ENCODE measurements around the gene CDH13. TPM values are rescaled to one million over a fixed set of nuclear protein-coding genes. Genes with fewer than 3 reads are reported as not detected.

The CDH13 gene
- total RNA-seq, 1 experiment from 2014 or later: 2.1 TPM

DNA sequence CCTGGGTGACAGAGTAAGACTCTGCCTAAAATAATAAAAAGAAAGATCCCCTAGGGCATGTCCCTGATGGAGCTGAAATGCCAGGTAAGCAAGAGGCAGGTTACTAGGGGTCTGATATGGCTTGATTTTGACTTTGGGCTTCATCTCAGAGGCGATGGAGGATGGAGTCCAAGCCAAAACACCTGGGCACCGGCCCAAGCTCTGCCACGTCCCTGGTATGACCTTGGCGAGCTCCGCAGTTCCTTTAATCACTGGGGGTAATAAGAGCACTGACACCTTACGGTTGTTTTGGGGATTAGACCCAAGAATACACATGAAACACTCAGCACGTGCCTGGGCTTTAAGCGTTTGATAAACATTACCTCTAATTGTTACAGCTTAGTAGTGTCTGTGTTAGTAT lies 830.2 kb downstream of the CDH13 start:
- Histone ChIP-seq H3K9me3 (ENCODE audit: low read depth, low read length, poor library complexity, severe bottlenecking) (no peaks in the 10 kb centered on the region), H3K27me3 (replicated peaks; ENCODE audit: insufficient read depth, low read depth, low read length, poor library complexity) (peaks cover 17% of the 10 kb centered on the region), H3K36me3 (ENCODE audit: insufficient read depth, low read length, poor library complexity, severe bottlenecking) (no peaks in the 10 kb centered on the region), H3K27ac (ENCODE audit: low read depth, low read length, poor library complexity, severe bottlenecking) (no peak overlapping the region), H3K4me3 (ENCODE audit: low read depth, low read length, poor library complexity, severe bottlenecking) (no peak overlapping the region), H3K4me1 (ENCODE audit: insufficient read depth, low read length, poor library complexity, severe bottlenecking) (no peaks in the 10 kb centered on the region)
- ChIA-PET CTCF (no interaction called here), POLR2A (ENCODE audit: low non-redundant PET) (no interaction called here)
- no peak for DNase-seq (ENCODE audit: low spot score)
- intact Hi-C loops (cut with micrococcal nuclease; ENCODE audit: unreplicated experiment): no loop called here
- no TSS peak for BruUV-seq (replicated peaks)
- TF ChIP-seq EZH2 (IDR thresholded peaks at IDR 0.05; ENCODE audit: borderline replicate concordance, low read depth, low read length, poor library complexity, severe bottlenecking): no peak
- TF ChIP-seq, protein P1, sequence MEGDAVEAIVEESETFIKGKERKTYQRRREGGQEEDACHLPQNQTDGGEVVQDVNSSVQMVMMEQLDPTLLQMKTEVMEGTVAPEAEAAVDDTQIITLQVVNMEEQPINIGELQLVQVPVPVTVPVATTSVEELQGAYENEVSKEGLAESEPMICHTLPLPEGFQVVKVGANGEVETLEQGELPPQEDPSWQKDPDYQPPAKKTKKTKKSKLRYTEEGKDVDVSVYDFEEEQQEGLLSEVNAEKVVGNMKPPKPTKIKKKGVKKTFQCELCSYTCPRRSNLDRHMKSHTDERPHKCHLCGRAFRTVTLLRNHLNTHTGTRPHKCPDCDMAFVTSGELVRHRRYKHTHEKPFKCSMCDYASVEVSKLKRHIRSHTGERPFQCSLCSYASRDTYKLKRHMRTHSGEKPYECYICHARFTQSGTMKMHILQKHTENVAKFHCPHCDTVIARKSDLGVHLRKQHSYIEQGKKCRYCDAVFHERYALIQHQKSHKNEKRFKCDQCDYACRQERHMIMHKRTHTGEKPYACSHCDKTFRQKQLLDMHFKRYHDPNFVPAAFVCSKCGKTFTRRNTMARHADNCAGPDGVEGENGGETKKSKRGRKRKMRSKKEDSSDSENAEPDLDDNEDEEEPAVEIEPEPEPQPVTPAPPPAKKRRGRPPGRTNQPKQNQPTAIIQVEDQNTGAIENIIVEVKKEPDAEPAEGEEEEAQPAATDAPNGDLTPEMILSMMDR (conservative IDR thresholded peaks at IDR 0.05; ENCODE audit: low read depth, low read length): no peak

DNA sequence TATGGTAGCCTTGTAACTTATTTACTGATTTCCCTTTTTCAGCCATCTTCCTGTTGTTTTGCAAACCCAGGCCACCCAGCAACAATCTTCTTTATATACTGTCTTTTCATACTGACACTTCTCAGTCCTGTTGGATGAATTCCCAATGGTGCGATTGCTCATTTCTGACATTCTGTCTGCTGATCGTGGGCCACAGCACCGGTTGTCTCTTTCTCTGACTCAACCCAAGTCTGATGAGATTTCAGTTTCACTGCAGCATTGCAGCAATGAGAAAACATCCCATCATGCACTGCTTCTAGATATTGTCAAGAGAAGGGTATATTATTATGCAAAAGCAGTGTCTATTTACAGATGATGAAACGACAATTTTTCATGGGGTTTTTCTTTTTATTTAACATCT lies 831.8 kb downstream of the CDH13 start:
- Histone ChIP-seq H3K4me3 (ENCODE audit: low read depth, low read length, poor library complexity, severe bottlenecking) (no peak overlapping the region), H3K4me1 (ENCODE audit: insufficient read depth, low read length, poor library complexity, severe bottlenecking) (no peaks in the 10 kb centered on the region), H3K27me3 (replicated peaks; ENCODE audit: insufficient read depth, low read depth, low read length, poor library complexity) (peaks cover 10% of the 10 kb centered on the region), H3K36me3 (ENCODE audit: insufficient read depth, low read length, poor library complexity, severe bottlenecking) (no peaks in the 10 kb centered on the region), H3K27ac (ENCODE audit: low read depth, low read length, poor library complexity, severe bottlenecking) (no peak overlapping the region), H3K9me3 (ENCODE audit: low read depth, low read length, poor library complexity, severe bottlenecking) (no peaks in the 10 kb centered on the region)
- no peak for TF ChIP-seq EZH2 (IDR thresholded peaks at IDR 0.05; ENCODE audit: borderline replicate concordance, low read depth, low read length, poor library complexity, severe bottlenecking)
- TF ChIP-seq, protein P1 (conservative IDR thresholded peaks at IDR 0.05; ENCODE audit: low read depth, low read length): no peak
- DNase-seq (ENCODE audit: low spot score): no peak
- BruUV-seq (replicated peaks): no TSS peak
- ChIA-PET POLR2A (ENCODE audit: low non-redundant PET) (no interaction called here), CTCF (no interaction called here)
- intact Hi-C loops (cut with micrococcal nuclease; ENCODE audit: unreplicated experiment): no loop called here

DNA sequence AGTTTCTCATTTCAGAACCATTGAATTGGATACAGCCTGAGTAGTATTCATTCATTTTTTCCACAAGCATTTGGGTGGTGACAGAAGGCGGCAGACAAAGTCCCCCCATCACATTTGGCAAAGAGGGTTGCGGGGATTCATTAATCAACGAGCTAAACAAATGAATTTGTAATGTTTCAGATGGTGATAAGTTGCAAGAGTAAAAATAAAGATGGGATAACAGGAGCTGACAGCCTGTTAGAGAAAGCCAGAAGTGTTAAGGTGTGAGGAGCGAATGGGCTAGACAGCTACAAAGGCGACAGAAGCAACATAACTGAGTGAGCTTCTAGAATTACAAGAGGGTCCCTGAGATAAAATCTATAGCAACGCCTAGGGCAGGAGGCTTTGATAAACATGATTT lies 838.2 kb downstream of the CDH13 start:
- POLR2A ChIA-PET (ENCODE audit: low non-redundant PET): no interaction called here
- no peak overlapping the region for H3K27ac ChIP-seq (ENCODE audit: low read depth, low read length, poor library complexity, severe bottlenecking)
- H3K4me3 ChIP-seq (ENCODE audit: low read depth, low read length, poor library complexity, severe bottlenecking): no peak overlapping the region
- BruUV-seq (replicated peaks): no TSS peak
- no peak for DNase-seq (ENCODE audit: low spot score)
- TF ChIP-seq EZH2 (IDR thresholded peaks at IDR 0.05; ENCODE audit: borderline replicate concordance, low read depth, low read length, poor library complexity, severe bottlenecking): no peak
- TF ChIP-seq, protein P1 (conservative IDR thresholded peaks at IDR 0.05; ENCODE audit: low read depth, low read length): no peak
- H3K4me1 ChIP-seq (ENCODE audit: insufficient read depth, low read length, poor library complexity, severe bottlenecking): no peaks in the 10 kb centered on the region
- CTCF ChIA-PET: no interaction called here
- H3K36me3 ChIP-seq (ENCODE audit: insufficient read depth, low read length, poor library complexity, severe bottlenecking): no peaks in the 10 kb centered on the region
- peaks cover 60% of the 10 kb centered on the region for H3K27me3 ChIP-seq (replicated peaks; ENCODE audit: insufficient read depth, low read depth, low read length, poor library complexity)
- no peaks in the 10 kb centered on the region for H3K9me3 ChIP-seq (ENCODE audit: low read depth, low read length, poor library complexity, severe bottlenecking)
- intact Hi-C loops (cut with micrococcal nuclease; ENCODE audit: unreplicated experiment): no loop called here

Data from A673 (cell line).